Esophagus (tissue), 2 donors: Measurements from ENCODE around the gene MANF. TPM values are rescaled to one million over a fixed set of nuclear protein-coding genes. Genes with fewer than 3 reads are reported as not detected.

ENCODE experiments used
- H3K27ac ChIP-seq, 2 donors: one replicate each; pipeline ENCODE4 v1.5.1; 2013; ENCODE audit warnings: low read depth in 2 of 2, mild to moderate bottlenecking in 2 of 2, inconsistent platforms in 1 of 2, low read length in 1 of 2, moderate library complexity in 1 of 2
- H3K27me3 ChIP-seq, 2 donors: one replicate each; pipeline ENCODE4 v1.6.1; 2013; ENCODE audit warnings: low read length in 2 of 2, control low read depth in 1 of 2, mild to moderate bottlenecking in 1 of 2; ENCODE audit not compliant: insufficient read depth in 2 of 2, control insufficient read depth in 1 of 2
- H3K36me3 ChIP-seq, 2 donors: one replicate each; pipeline ENCODE4 v1.6.1; 2013; ENCODE audit warnings: low read length in 1 of 2; ENCODE audit not compliant: control insufficient read depth in 2 of 2, insufficient read depth in 2 of 2
- H3K4me1 ChIP-seq, 2 donors: one replicate each; pipeline ENCODE4 v1.6.1; 2013; ENCODE audit warnings: low read length in 1 of 2; ENCODE audit not compliant: control insufficient read depth in 2 of 2, insufficient read depth in 2 of 2
- H3K4me3 ChIP-seq, 2 donors: one replicate each; pipeline ENCODE4 v1.5.1; 2013; ENCODE audit warnings: low read length in 2 of 2, mild to moderate bottlenecking in 2 of 2, low read depth in 1 of 2, moderate library complexity in 1 of 2
- H3K9me3 ChIP-seq, 2 donors: one replicate each; pipeline ENCODE4 v1.6.1; 2013; ENCODE audit warnings: mild to moderate bottlenecking in 2 of 2, low read depth in 1 of 2, low read length in 1 of 2, moderate library complexity in 1 of 2; ENCODE audit not compliant: control insufficient read depth in 2 of 2, insufficient read depth in 1 of 2
- WGBS, 2 donors: extraction: QIAGEN DNeasy Blood & Tissue Kit; methylation state at CpG; one replicate each; pipeline ENCODE4 v1.1.7; 2013; 5-methylcytosine and 5-hydroxymethylcytosine counted together
- polyA plus RNA-seq, 2 donors: library from polyadenylated mRNA; stranded (reverse); fragments of 200-250 nt; gene quantifications; one replicate each; pipeline ENCODE4 v1.2.3, GENCODE V29; 2013
- donor health status: healthy with polysubstance abuse.
- donor health status: Bipolar disorder and iron deficiency.

MANF gene
- polyA plus RNA-seq = 10 to 100 TPM; 31.2 to 82.3 TPM

DNA sequence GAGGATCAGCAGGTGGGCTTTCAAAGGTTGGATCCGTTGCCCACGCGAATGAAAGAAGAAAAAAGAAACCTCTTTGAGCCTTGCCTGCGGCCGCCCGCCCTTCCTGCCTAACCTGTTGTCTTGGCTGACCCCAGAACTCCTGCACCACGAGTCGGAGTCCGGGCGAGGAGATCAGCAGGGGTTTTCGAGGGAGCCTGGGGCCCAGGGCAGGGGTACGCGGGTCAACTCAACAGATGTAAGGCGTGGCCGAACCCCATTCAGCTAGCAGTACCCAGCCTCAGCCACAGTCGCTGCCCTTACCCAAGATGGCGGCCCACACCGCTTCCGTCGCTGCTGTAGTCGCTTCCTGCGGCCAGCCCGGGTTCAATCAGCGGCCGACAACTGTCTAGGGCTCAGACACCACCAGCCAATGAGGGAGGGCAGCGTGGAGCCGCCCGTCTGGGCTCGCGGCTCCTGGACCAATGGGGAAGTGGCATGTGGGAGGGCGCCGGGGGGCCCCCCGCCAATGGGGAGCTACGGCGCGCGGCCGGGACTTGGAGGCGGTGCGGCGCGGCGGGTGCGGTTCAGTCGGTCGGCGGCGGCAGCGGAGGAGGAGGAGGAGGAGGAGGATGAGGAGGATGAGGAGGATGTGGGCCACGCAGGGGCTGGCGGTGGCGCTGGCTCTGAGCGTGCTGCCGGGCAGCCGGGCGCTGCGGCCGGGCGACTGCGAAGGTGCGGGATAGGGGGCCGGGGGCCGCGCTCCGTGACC is at the start of gene MANF:
Gene MANF, plus strand, starts transcription at position 566 of the 748 bp plus-strand sequence. Its CDS starts 52 bp downstream, at position 618.
- H3K27me3 ChIP-seq = no peaks in the 10 kb centered on the region
- 0% methylated on average over 44 to 65 of the region's 65 CpGs for WGBS, 2 donors
- peaks cover 0 to 8% of the 10 kb centered on the region in 2 donors for H3K4me1 ChIP-seq
- H3K36me3 ChIP-seq = peaks cover 0 to 3% of the 10 kb centered on the region in 2 donors
- H3K27ac ChIP-seq = peak within 1 kb of the TSS; percentile 95 to 98
- peak within 1 kb of the TSS; percentile 80 to 94 for H3K4me3 ChIP-seq
- no peaks in the 10 kb centered on the region for H3K9me3 ChIP-seq

DNA sequence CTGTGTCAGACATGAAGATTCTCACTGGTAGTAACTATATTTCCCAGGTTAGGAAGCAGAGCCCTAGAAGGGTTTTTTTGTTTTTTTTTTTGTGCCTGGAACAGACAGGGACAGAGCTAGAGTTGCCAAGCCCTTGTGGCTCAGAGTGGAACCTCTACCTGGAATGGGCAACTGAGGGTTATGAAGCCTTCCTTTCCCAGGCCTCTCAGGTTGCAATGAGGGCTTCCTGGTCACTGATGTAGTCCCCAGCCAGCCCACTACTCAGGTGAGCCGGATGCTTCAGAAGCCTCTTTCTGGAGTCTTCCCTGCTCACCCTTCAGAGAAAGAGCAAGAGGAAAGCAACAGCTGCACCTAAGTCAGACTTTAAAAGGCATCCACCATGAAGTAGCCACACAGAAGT is 48.8 kb upstream of the MANF start:
- H3K27ac ChIP-seq = no peak overlapping the region
- WGBS, 2 donors = 79 to 93% methylated on average over 1 of the region's 1 CpG
- no peaks in the 10 kb centered on the region for H3K9me3 ChIP-seq
- no peak overlapping the region for H3K4me3 ChIP-seq
- no peaks in the 10 kb centered on the region for H3K36me3 ChIP-seq
- H3K4me1 ChIP-seq = peaks cover 4 to 6% of the 10 kb centered on the region in 2 donors
- H3K27me3 ChIP-seq = no peaks in the 10 kb centered on the region

DNA sequence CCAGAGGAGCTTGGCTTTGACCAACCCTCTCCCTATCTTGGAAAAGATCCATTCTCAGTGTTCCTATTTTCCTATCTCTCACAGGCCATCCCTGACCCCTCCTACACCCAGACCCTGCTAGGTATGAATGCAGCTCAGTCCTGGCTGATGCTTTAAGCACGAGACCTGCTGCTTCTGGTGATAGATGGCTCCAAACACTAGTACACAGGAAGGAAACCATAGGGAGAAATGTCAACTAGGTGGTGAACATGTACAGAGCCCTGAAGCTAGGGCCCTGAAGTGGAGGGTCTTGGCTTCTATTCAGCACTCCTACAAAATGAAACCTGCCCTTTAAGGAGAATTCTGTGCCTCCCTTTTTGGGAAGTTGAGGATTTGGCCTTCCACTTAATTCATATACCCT is 47.4 kb upstream of the MANF start:
- Histone ChIP-seq H3K4me1 (peaks cover 4 to 6% of the 10 kb centered on the region in 2 donors), H3K27me3 (no peaks in the 10 kb centered on the region), H3K9me3 (no peaks in the 10 kb centered on the region), H3K4me3 (no peak overlapping the region), H3K27ac (no peak overlapping the region), H3K36me3 (no peaks in the 10 kb centered on the region)
- 86 to 90% methylated on average over 1 of the region's 1 CpG for WGBS, 2 donors

- WGBS, 2 donors = 65 to 71% methylated on average over 3 of the region's 3 CpGs
- Histone ChIP-seq H3K36me3 (no peaks in the 10 kb centered on the region), H3K4me3 (no peak overlapping the region), H3K27ac (no peak overlapping the region), H3K9me3 (no peaks in the 10 kb centered on the region), H3K27me3 (no peaks in the 10 kb centered on the region), H3K4me1 (peaks cover 4 to 6% of the 10 kb centered on the region in 2 donors)
Measured at GRCh38 chr3:51338632-51339031, 46.5 kb upstream of the MANF start.

- peaks cover 4 to 10% of the 10 kb centered on the region in 2 donors for H3K4me1 ChIP-seq
- H3K4me3 ChIP-seq = no peak overlapping the region
- no peaks in the 10 kb centered on the region for H3K9me3 ChIP-seq
- 38 to 48% methylated on average over 4 of the region's 4 CpGs for WGBS, 2 donors
- peak overlapping the region; percentile 52 to 75 for H3K27ac ChIP-seq
- H3K36me3 ChIP-seq = no peaks in the 10 kb centered on the region
- H3K27me3 ChIP-seq = no peaks in the 10 kb centered on the region
Measured at GRCh38 chr3:51340013-51340829, 44.9 kb upstream of the MANF start.

DNA sequence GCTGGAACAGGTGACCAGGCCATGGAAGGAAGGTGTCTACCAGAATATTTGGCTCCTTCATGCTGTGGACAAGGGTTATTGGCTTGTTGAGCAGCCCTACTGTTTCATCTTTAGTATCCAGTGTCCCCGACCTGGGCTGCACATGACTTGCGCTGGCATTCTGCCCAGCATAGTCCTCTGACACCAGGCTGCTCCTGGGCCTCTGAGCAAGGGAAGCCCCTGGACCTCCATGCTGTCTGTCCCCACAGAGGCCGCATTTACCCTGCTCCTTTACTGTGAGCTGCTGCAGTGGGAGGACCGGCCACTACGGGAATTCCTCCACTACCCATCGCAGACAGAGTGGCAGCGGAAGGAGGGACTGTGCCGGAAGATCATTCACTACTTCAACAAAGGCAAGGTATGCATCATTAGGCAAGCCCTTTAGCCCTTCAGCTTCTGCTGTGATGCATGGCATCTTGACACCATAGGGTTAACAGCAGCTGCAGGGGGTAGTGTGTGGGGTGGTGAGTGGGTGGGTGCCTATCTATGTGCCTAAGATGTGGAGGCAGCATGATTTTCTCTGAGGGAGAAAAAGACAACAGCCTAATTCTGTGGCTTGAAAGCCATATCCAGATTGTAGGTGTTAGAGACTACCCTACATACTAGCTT is 44.0 kb upstream of the MANF start:
- Histone ChIP-seq H3K27me3 (no peaks in the 10 kb centered on the region), H3K36me3 (no peaks in the 10 kb centered on the region), H3K4me1 (peaks cover 4 to 10% of the 10 kb centered on the region in 2 donors), H3K9me3 (no peaks in the 10 kb centered on the region), H3K4me3 (no peak overlapping the region), H3K27ac (peak overlapping the region; percentile 17 to 50)
- WGBS, 2 donors = 88% methylated on average over 8 of the region's 8 CpGs

- H3K4me1 ChIP-seq = peaks cover 4 to 10% of the 10 kb centered on the region in 2 donors
- WGBS, 2 donors = 60 to 63% methylated on average over 7 of the region's 7 CpGs
- H3K36me3 ChIP-seq = no peaks in the 10 kb centered on the region
- no peak overlapping the region for H3K4me3 ChIP-seq
- peak overlapping the region in 1 of 2 donors; percentile 38 for H3K27ac ChIP-seq
- H3K27me3 ChIP-seq = no peaks in the 10 kb centered on the region
- no peaks in the 10 kb centered on the region for H3K9me3 ChIP-seq
Measured at GRCh38 chr3:51343918-51344687, 41.0 kb upstream of the MANF start.

GRCh38 chr3:51350751-51351150 is 34.3 kb upstream of the MANF start:
- Histone ChIP-seq H3K27me3 (no peaks in the 10 kb centered on the region), H3K4me1 (peaks cover 3 to 9% of the 10 kb centered on the region in 2 donors), H3K36me3 (no peaks in the 10 kb centered on the region), H3K4me3 (no peak overlapping the region), H3K9me3 (peaks cover 0 to 2% of the 10 kb centered on the region in 2 donors), H3K27ac (no peak overlapping the region)
- 86 to 89% methylated on average over 1 of the region's 1 CpG for WGBS, 2 donors

GRCh38 chr3:51353131-51353530 is 32.0 kb upstream of the MANF start:
- Histone ChIP-seq H3K9me3 (peaks cover 0 to 2% of the 10 kb centered on the region in 2 donors), H3K4me1 (peaks cover 3 to 15% of the 10 kb centered on the region in 2 donors), H3K36me3 (no peaks in the 10 kb centered on the region), H3K4me3 (no peak overlapping the region), H3K27me3 (no peaks in the 10 kb centered on the region), H3K27ac (no peak overlapping the region)
- WGBS, 2 donors = 93 to 96% methylated on average over 4 of the region's 4 CpGs
